Stimulated activated CD8-positive, alpha-beta memory T cell treated with anti-CD3 and anti-CD28 coated beads, Interleukin-7, amount 100 ng/mL, for 1 hour (primary cell): ENCODE results near the gene YJEFN3.

ENCODE experiments used
- DNase-seq, 2 donors: peaks; one replicate each; pipeline ENCODE4 v3.0.0-alpha.2; 2020; ENCODE audit warnings: low read depth in 2 of 2

Gene YJEFN3

DNA sequence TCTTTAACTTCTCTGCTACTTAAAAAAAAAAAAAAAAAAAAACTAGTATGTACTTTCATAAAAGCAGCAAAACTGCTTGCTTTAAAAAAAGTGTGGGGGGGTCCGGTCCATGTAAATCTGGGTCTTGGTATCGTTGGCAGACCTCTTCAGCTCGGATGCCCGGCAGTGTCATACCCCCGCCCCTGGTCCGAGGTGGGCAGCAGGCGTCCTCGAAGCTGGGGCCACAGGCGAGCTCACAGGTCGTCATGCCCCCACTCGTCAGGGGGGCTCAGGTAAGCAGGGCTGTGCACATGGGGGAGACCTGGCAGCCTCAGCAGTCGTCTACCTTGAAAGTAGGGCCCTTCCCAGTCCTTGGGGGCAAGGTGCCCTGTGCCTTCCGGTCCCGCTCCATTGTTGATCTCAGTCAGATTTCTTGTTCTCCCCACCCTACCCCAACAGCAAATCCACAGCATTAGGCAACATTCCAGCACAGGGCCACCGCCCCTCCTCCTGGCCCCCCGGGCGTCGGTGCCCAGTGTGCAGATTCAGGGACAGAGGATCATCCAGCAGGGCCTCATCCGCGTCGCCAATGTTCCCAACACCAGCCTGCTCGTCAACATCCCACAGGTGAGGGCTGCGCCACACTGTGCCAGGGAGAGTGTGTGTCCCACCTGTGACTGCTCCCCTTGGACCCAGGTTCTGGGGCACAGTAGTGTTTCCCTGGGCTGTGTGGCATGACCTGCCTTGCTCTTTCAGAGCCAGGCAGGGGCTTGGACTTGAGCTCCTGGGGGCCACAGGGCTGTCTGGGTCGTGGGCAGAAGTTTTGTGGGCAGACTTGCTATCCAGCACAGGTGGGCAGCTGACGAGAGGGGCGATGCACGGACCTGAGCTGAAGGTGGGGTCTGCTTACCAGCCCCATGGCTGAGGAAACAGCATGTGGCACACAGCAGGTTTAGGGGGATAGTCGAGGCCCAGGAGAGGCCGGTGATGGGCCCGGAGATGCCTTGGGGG lies 32.8 kb upstream of the YJEFN3 start:
- DNase-seq = no peak

DNA sequence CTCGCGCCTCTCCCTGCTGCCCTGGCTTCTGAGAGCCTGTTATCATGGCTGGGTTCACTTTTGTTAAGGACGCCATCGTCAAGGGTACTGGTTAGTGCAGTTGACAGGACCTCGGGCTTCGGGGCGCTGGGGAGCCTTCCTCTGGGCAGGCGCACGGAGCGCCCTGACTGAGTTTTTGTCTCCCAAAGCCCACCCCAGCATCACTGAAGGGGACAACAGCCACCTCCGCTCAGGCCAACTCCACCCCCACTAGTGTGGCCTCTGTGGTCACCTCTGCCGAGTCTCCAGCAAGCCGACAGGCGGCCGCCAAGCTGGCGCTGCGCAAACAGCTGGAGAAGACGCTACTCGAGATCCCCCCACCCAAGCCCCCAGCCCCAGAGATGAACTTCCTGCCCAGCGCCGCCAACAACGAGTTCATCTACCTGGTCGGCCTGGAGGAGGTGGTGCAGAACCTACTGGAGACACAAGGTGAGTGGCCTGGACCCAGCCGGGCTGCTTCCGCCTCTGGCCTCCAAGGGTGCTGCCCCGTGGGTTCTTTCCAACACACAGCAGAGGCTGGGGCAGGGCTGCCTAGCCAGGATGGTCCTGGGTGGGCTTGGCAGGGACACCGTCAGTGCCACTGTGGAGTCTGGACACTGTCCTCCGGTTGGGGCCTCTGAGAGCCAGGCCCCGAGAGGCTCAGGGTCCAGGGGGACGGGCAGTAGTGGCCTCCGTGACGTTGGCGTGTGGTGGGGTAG lies 30.3 kb upstream of the YJEFN3 start:
- DNase-seq = no peak

GRCh38 chr19:19499272-19499995 lies 29.3 kb upstream of the YJEFN3 start:
- DNase-seq = no peak

GRCh38 chr19:19500975-19501644 lies 27.6 kb upstream of the YJEFN3 start:
- no peak for DNase-seq

DNA sequence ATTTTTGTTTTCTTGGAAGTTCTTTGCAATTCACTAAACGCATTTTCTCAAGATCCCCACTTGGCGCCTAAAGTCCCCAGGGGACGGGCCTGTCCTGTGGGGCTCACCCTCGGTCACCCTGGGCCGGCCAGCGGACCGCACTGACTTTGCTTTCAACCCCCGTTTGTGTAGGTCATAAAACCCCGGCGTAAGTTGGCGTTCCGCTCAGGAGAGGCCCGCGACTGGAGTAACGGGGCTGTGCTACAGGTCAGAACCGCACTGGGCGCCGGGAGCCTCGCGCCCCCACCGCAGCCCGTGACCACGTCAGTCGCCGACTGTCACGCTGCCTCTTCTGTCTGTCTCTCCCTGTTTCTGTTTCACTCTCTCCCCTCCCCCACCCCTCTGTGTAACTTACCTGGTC lies 26.9 kb upstream of the YJEFN3 start:
- DNase-seq = no peak

- no peak for DNase-seq
Measured at GRCh38 chr19:19502281-19502680, 26.4 kb upstream of the YJEFN3 start.

DNA sequence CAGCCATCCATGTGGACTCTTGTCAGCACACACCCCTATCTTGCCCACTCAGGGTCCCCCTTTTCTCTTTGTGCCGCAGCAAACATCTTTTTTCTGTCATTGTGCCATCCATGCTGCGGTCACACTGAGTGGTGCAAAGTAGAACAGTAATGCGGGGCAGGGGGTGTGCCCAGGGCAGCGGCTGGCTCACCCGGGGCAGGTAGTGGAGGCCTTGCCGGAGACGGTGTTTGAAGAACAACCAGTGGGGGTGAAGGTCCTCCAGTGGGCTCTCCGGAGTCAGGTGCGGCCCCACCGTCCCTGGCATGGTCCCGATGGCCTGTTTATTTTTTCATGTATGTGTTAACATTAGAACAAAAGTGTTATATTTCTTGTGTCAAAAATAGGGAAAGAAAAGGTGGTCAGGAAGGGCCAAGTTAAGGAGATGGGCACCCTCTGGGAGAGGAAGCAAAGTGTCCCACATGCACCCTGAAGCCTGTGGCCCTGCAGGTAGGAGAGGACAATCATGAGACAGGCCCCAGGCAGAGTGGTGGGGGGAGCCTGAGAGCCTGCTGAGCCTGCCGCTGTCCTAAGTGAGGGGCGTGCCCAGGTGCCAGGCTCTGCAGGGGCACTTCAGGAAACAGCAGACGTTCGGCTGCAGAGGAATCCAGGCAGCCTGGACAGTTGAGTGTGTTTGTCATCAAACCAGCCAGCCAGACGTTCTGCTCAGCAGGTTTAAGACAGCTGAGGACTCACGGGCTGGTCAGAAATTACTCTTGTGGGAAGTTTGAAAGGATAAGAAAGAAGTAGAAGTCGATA lies 25.7 kb upstream of the YJEFN3 start:
- DNase-seq = no peak

DNA sequence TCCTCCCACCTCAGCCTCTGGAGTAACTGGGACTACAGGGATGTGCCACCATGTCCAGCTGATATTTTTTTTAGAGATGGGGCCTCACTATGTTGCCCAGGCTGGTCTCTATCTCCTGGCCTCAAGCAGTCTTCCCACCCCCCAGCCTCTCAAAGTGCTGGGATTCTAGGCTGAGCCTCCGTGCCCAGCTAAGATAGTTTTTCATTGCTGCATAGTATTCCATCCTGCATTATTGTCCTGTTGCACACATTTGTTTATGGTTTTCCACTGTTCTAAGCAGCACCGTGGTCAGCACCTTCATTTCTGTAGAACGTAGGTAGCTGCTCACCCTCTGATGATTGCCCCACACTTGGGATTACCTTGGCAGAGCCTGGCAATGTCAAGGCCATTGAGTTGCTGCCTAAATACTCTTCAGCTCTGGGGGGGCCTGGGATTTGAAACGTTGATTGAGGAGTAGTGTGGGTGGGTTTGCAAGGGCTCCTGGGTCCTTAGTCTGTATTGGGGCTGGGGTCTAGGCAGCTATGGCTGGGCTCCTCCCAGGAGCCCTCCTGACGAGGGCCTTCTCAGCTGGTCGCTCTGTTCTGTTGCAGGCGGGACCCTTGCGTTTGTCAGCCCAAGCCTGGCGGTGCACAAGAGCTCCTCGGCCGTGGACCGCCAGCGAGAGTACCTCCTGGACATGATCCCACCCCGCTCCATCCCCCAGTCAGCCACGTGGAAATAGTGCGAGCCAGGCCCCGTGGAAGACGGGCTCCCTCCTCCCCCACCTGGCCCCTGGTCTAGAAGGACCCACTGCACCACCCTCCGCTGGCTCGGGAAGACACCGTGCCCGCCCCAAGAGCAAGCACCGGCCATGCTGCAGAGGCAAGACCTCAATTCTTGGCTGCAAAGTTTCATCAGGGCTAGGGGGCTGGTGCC lies 23.7 kb upstream of the YJEFN3 start:
- no peak for DNase-seq

DNA sequence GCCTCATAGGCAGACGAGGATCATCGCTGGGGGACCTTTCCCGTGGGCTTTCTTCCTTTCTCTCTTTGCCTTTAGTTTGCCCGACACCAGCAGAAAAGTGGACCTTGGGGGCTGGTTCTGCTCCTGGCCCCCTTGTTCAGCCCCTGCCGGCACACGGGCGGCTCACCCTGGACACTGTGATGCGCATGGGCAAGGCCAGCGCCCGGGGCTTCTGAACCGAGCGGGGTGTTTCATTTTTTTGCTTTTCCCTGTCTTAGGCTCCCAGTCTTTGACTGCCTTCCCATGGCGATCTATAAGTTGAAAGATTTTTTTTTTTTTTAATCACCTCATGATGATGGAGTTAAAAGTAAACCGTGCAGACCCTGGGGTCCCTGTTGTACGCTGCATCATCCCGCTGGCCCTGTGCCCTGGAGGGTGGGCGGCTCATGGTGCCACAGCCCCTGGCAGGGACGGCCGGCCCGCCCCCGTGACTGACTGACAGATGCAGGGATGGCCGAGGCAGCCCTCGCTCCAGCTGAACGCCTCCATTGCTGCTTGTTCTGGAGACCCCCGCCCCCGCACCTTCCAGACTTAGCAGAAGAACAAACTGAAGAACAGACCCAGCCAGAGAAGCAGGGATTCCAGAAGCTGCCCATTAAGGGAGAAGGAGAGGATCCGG lies 22.9 kb upstream of the YJEFN3 start:
- DNase-seq = no peak

DNA sequence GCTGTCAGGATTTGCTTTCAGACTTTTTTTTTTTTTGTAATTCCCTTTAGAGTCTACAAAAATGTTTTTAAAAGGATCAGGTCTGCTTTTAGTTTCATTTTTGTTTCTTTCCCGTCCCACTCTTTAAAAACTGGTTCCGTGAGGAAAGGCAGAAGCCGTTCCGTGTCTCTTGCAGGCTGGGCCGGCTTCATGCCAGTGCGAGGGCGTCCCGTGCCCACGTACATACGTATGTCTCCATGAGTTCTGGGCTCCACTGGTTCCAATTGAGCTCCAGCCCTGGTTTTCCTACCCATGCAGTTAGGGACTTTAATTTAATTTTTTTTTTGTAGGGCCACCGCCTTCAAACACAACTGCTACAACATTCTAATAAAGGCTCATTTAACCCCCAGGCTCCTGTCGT lies 22.1 kb upstream of the YJEFN3 start:
- no peak for DNase-seq

GRCh38 chr19:19507354-19507753 lies 21.4 kb upstream of the YJEFN3 start:
- no peak for DNase-seq

DNA sequence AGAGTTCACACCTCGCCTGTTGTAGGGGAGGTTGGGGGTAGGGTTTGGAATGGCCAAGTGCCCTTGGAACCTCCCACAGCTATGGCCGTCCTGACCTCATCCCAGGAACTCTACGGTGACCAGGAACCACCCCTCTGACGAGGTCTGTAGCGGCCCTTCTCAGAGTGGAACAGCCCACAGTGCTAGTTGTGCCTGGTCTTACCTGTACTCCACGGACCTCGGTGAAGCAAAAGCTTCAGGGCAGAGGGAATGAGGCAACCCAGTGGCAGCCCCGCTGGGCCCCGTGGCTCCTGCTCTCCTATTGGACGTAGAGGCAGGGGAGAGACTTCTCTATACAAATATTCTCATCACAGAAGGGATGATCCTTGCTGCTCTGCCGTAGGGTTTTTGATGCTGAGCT lies 20.5 kb upstream of the YJEFN3 start:
- no peak for DNase-seq

GRCh38 chr19:19510432-19510831 lies 18.3 kb upstream of the YJEFN3 start:
- no peak for DNase-seq

DNA sequence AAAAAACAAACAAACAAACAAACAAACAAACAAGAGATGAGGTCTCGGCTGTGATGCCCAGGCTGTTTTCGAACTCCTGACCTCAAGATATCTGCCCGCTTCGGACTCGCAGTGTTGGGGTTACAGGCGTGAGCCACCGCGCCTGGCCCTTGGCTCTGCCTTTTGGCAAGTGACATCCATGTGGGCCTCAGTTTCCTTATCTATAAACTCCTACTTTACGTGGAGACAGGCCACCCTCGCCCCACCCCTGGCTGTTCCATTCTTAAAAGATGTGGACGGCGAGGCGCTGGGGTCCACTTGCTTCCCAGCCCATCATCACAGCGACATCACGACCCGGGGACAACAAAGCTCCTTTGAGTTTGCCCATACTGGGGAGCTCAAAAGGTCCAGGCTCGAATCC lies 15.0 kb upstream of the YJEFN3 start:
- DNase-seq = no peak

- no peak for DNase-seq
Measured at GRCh38 chr19:19514215-19514657, 14.5 kb upstream of the YJEFN3 start.

DNA sequence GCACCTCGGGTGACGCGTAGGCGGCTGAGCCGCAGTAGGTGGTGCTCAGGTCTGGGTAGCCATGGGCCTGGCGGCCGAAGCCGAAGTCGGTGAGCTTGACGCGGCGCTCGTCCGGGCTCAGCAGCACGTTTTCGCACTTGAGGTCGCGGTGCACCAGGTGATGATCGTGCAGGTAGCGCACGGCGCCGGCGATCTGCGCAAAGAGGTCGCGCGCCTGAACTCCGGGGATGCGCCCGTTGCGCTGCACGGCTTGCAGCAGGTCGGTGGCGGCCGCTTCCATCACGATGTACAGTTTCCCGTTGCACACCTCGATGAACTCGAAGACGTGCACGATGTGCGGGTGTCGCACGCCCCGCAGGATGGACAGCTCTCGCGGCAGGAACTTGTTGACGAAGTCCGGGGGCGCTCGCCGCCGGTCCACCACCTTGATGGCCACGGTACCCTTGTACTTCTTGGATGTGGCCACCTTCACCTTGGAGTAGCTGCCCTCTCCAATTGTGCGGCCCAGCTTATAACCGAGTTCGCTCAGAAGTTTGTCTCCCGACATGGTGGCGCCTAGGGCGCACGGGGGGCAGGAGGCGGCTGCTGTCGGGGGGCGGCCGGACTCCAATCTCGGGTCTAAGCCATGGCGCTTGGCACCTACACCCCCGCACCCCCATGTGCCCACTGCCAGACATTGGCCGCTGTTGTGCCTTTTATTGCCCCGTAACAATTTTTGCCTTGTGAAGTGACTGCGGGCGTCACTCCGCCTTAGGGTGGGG lies 13.7 kb upstream of the YJEFN3 start, which contains the start of gene TSSK6:
Gene TSSK6 (minus strand): TSS at position 668 of the 761 bp plus-strand sequence. CDS start 121 bp downstream, at position 547.
- no peak for DNase-seq

DNA sequence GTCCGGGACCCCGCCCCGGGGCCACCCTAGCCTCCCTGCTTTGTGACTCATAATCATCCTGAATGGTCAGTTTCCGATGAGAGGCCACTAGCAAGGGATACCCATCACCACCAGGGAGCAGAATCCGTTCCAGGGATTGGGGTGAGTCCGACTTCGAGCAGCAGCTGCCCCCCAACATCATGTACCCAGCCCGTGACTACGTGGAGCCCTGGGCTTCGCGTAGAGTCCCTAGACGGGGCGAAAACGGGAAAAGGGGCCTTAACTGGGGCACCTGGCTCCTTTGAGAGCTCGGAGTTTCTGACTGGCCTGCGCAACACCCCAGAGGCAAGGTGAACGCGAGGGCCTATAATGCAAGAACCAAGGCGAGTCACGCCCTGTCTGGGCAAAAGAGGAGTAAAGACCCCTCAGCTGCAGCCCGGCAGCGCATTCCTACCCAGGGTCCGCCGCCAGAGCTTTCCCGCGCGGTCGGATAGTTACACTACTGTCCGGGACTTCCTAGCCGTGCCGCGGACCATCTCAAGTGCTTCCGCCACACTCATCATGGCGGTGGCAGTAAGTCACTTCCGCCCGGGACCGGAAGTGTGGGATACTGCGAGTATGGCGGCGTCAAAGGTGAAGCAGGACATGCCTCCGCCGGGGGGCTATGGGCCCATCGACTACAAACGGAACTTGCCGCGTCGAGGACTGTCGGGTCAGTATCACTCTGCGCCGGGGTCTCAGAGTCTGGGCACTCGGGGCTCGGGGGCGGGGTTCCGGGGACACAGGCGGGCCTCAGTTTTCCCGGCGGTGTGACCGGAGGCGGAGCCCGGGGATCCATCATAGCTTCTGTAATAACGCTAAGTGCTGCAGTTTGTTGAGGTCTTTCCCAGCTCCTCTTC lies 12.8 kb upstream of the YJEFN3 start, which contains the start of gene NDUFA13:
Gene NDUFA13 (plus strand): TSS at position 584 of the 878 bp plus-strand sequence. CDS start 14 bp downstream, at position 598.
- peak; percentile 95 for DNase-seq
